Liver (tissue), 9 donors: ENCODE data around the gene BEST4. TPM values are rescaled to one million over a fixed set of nuclear protein-coding genes. Genes with fewer than 3 reads are reported as not detected.

Experiments
- DNase-seq: peaks from one replicate; pipeline ENCODE4 v3.0.0-alpha.2; 2017; ENCODE audit warnings: low spot score
- H3K27ac ChIP-seq, 2 donors: one replicate each; pipeline ENCODE4 v1.7.0; 2013; ENCODE audit warnings: inconsistent platforms in 2 of 2, low read length in 2 of 2, control low read depth in 1 of 2, low read depth in 1 of 2, mild to moderate bottlenecking in 1 of 2
- H3K27me3 ChIP-seq, 4 donors: one replicate each; pipeline versions ENCODE4 v1.6.1 to v1.7.0; 2013; ENCODE audit warnings: low read length in 3 of 4, inconsistent platforms in 1 of 4, mild to moderate bottlenecking in 1 of 4, moderate library complexity in 1 of 4; ENCODE audit not compliant: control insufficient read depth in 4 of 4, insufficient read depth in 4 of 4
- H3K36me3 ChIP-seq, 4 donors: one replicate each; pipeline versions ENCODE4 v1.6.1 to v1.7.0; 2013; ENCODE audit warnings: low read length in 3 of 4, mild to moderate bottlenecking in 3 of 4, low read depth in 1 of 4, moderate library complexity in 1 of 4; ENCODE audit not compliant: control insufficient read depth in 4 of 4, insufficient read depth in 3 of 4
- H3K4me1 ChIP-seq, 4 donors: one replicate each; pipeline versions ENCODE4 v1.6.1 to v1.7.0; 2013; ENCODE audit warnings: low read length in 3 of 4, mild to moderate bottlenecking in 3 of 4, moderate library complexity in 1 of 4; ENCODE audit not compliant: control insufficient read depth in 4 of 4, insufficient read depth in 4 of 4
- H3K4me3 ChIP-seq, 3 donors: one replicate each; pipeline versions ENCODE4 v1.6.1 to v1.7.0; 2013; ENCODE audit warnings: low read length in 3 of 3, control low read depth in 1 of 3, low read depth in 1 of 3, mild to moderate bottlenecking in 1 of 3
- H3K9ac ChIP-seq, 2 donors: one replicate each; pipeline ENCODE4 v1.7.0; 2013; ENCODE audit warnings: low read length in 2 of 2, mild to moderate bottlenecking in 2 of 2, moderate library complexity in 2 of 2, control low read depth in 1 of 2, low read depth in 1 of 2
- H3K9me3 ChIP-seq, 4 donors: one replicate each; pipeline versions ENCODE4 v1.6.1 to v1.7.0; 2013; ENCODE audit warnings: low read length in 3 of 4; ENCODE audit not compliant: control insufficient read depth in 4 of 4
- EGR1 ChIP-seq, 2 donors: IDR thresholded peaks; 2 replicates each; pipeline ENCODE4 v1.6.1; 2016 to 2018; ENCODE audit warnings: antibody characterized with exemption in 2 of 2, low read depth in 2 of 2
- FOXA2 ChIP-seq: IDR thresholded peaks from 2 replicates; pipeline ENCODE4 v1.6.1; 2016; ENCODE audit warnings: antibody characterized with exemption
- GABPA ChIP-seq, 2 donors: IDR thresholded peaks in 1 of 2; conservative IDR thresholded peaks in 1 of 2; 2 replicates each; pipeline ENCODE4 v1.6.1; 2016; ENCODE audit warnings: antibody characterized with exemption in 2 of 2, mild to moderate bottlenecking in 1 of 2, moderate library complexity in 1 of 2
- HNF4A ChIP-seq, 2 donors: conservative IDR thresholded peaks; 2 replicates each; pipeline ENCODE4 v1.6.1; 2016; ENCODE audit warnings: antibody characterized with exemption in 2 of 2, mild to moderate bottlenecking in 2 of 2
- NR2F2 ChIP-seq: IDR thresholded peaks from 2 replicates; pipeline ENCODE4 v1.6.1; 2016; ENCODE audit warnings: antibody characterized with exemption
- RAD21 ChIP-seq, 2 donors: IDR thresholded peaks; 2 replicates each; pipeline ENCODE4 v1.6.1; 2016; ENCODE audit warnings: antibody characterized with exemption in 2 of 2, mild to moderate bottlenecking in 2 of 2
- SP1 ChIP-seq: IDR thresholded peaks from 2 replicates; pipeline ENCODE4 v1.6.1; 2018; ENCODE audit warnings: antibody characterized with exemption, mild to moderate bottlenecking
- TAF1 ChIP-seq: conservative IDR thresholded peaks from 2 replicates; pipeline ENCODE4 v1.6.1; 2016; ENCODE audit warnings: antibody characterized with exemption, mild to moderate bottlenecking
- WGBS: extraction: QIAGEN DNeasy Blood & Tissue Kit; methylation state at CpG from one replicate; pipeline ENCODE4 v1.1.7; 2013; 5-methylcytosine and 5-hydroxymethylcytosine counted together
- polyA plus RNA-seq, 2 donors: library from polyadenylated mRNA; stranded (reverse) in 1 of 2; unstranded in 1 of 2; fragments of 200-250 nt in 1 of 2; fragments of >200 nt in 1 of 2; fragmentation: Nextera tagmentation in 1 of 2; extraction: Ambion mirVana in 1 of 2; gene quantifications; one replicate each; pipeline versions ENCODE4 v1.2.1 to v1.2.3, GENCODE V29; 2013 to 2015
- total RNA-seq, 2 donors: library from RNA; depleted of rRNA; stranded (reverse); fragments of >200 nt; gene quantifications; one replicate each; pipeline ENCODE4 v1.2.3, GENCODE V29; 2014
- TF ChIP-seq, protein P1 (sequence below): IDR thresholded peaks from 2 replicates; pipeline ENCODE4 v1.6.1; 2016; ENCODE audit warnings: antibody characterized with exemption, mild to moderate bottlenecking
- TF ChIP-seq, protein P2 (sequence below): fragments of 150-350 bp; IDR thresholded peaks from 2 replicates; pipeline ENCODE4 v1.5.1; 2017; ENCODE audit warnings: improper control_type of control experiment, low read depth, low read length; ENCODE audit not compliant: missing input control
- TF ChIP-seq, protein P3 (sequence below): IDR thresholded peaks from 2 replicates; pipeline ENCODE4 v1.6.1; 2016; ENCODE audit warnings: antibody characterized with exemption
- TF ChIP-seq, protein P4 (sequence below): IDR thresholded peaks from 2 replicates; pipeline ENCODE4 v1.6.1; 2016; ENCODE audit warnings: antibody characterized with exemption
- TF ChIP-seq, protein P5 (sequence below): IDR thresholded peaks from 2 replicates; pipeline ENCODE4 v1.6.1; 2016; ENCODE audit warnings: antibody characterized with exemption
- donor health status: healthy.
- donor health status: healthy.
- donor health status: healthy.
- donor health status: healthy.
- donor health status: healthy.

BEST4 gene
- total and polyA plus RNA-seq, 4 donors = 0.05 TPM; not detected in 3

DNA sequence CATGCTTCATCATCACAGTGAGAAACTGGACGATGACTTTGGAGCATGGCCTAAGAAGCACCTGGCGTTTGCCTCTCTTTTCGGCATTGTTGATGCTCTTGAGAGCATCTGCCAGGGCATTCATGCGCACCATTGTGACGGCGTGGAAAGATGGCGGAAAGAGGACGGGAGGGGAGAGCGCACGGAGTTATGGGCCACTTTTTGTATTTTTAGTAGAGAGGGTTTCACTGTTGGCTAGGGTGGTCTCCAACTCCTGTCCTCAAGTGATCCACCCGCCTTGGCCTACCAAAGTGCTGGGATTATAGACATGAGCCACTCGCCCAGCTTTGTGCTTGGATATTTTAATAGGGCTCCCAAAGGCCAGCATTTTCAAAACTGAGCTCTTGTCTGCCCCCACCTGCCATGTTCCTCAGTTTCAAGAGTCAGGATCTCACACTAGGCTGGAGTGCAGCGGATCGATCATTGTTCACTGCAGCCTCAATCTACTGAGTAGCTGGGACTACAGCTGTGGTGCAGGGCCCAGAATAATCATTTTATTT is 7.3 kb downstream of the BEST4 start (continued):
- TF ChIP-seq, protein P1, sequence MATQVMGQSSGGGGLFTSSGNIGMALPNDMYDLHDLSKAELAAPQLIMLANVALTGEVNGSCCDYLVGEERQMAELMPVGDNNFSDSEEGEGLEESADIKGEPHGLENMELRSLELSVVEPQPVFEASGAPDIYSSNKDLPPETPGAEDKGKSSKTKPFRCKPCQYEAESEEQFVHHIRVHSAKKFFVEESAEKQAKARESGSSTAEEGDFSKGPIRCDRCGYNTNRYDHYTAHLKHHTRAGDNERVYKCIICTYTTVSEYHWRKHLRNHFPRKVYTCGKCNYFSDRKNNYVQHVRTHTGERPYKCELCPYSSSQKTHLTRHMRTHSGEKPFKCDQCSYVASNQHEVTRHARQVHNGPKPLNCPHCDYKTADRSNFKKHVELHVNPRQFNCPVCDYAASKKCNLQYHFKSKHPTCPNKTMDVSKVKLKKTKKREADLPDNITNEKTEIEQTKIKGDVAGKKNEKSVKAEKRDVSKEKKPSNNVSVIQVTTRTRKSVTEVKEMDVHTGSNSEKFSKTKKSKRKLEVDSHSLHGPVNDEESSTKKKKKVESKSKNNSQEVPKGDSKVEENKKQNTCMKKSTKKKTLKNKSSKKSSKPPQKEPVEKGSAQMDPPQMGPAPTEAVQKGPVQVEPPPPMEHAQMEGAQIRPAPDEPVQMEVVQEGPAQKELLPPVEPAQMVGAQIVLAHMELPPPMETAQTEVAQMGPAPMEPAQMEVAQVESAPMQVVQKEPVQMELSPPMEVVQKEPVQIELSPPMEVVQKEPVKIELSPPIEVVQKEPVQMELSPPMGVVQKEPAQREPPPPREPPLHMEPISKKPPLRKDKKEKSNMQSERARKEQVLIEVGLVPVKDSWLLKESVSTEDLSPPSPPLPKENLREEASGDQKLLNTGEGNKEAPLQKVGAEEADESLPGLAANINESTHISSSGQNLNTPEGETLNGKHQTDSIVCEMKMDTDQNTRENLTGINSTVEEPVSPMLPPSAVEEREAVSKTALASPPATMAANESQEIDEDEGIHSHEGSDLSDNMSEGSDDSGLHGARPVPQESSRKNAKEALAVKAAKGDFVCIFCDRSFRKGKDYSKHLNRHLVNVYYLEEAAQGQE = no peak
- no peak for TF ChIP-seq NR2F2
- no peak for TF ChIP-seq RAD21 (IDR thresholded peaks at IDR 0.05)

DNA sequence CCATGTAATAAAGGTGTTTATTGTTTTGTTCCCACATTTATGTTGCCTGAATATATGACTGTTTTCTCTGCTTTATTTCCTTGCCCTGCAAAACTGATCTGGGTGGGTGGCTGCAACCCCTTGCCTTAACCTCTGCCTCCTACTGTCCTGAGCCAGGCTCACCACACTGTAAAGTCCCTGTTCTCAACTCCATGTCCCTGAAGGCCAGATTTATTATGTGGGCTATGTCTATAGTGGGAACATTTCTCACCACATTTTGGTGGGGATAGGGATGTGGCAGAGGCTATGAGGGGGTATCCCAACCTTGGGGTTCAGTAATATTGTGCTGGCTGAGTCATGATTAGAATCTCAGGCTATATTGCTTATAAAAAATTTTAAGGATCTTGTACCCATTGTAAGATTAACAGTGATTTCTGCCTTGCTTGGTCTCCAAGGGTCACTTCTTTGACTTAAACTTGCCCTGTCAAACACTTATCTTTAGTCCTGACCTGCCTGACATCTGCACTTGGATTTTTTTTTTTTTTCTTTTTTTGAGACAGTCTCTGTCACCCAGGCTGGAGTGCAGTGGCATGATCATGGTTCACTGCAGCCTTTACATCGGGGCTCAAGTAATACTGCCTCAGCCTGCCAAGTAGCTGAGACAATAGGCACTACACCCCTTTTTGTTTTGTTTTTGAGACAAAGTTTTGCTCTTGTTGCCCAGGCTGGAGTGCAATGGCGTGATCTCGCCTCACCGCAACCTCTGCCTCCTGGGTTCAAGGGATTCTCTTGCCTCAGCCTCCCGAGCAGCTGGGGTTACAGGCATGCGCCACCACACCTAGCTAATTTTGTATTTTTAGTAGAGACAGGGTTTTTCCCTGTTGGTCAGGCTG is 9.0 kb downstream of the BEST4 start:
- no peak overlapping the region for H3K4me3 ChIP-seq
- H3K4me1 ChIP-seq = peaks cover 2 to 19% (median 11%) of the 10 kb centered on the region in 4 donors
- 96% methylated on average over 6 of the region's 6 CpGs for WGBS
- no peak overlapping the region for H3K9ac ChIP-seq
- no peak overlapping the region for H3K27ac ChIP-seq
- H3K9me3 ChIP-seq = no peaks in the 10 kb centered on the region
- TF ChIP-seq SP1 = no peak
- TF ChIP-seq, protein P2, sequence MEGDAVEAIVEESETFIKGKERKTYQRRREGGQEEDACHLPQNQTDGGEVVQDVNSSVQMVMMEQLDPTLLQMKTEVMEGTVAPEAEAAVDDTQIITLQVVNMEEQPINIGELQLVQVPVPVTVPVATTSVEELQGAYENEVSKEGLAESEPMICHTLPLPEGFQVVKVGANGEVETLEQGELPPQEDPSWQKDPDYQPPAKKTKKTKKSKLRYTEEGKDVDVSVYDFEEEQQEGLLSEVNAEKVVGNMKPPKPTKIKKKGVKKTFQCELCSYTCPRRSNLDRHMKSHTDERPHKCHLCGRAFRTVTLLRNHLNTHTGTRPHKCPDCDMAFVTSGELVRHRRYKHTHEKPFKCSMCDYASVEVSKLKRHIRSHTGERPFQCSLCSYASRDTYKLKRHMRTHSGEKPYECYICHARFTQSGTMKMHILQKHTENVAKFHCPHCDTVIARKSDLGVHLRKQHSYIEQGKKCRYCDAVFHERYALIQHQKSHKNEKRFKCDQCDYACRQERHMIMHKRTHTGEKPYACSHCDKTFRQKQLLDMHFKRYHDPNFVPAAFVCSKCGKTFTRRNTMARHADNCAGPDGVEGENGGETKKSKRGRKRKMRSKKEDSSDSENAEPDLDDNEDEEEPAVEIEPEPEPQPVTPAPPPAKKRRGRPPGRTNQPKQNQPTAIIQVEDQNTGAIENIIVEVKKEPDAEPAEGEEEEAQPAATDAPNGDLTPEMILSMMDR = no peak
- no peak for TF ChIP-seq GABPA (IDR thresholded peaks at IDR 0.05 in 1 of 2, conservative IDR thresholded peaks at IDR 0.05 in 1 of 2)
- no peak for TF ChIP-seq EGR1 (IDR thresholded peaks at IDR 0.05; ENCODE audit: low read depth in 2 of 2)
- TF ChIP-seq, protein P3, sequence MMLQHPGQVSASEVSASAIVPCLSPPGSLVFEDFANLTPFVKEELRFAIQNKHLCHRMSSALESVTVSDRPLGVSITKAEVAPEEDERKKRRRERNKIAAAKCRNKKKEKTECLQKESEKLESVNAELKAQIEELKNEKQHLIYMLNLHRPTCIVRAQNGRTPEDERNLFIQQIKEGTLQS = no peak
- TF ChIP-seq, protein P4, sequence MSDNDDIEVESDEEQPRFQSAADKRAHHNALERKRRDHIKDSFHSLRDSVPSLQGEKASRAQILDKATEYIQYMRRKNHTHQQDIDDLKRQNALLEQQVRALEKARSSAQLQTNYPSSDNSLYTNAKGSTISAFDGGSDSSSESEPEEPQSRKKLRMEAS = no peak
- no peak for TF ChIP-seq TAF1
- no peak for TF ChIP-seq FOXA2
- TF ChIP-seq HNF4A (conservative IDR thresholded peaks at IDR 0.05) = no peak
- TF ChIP-seq, protein P5, sequence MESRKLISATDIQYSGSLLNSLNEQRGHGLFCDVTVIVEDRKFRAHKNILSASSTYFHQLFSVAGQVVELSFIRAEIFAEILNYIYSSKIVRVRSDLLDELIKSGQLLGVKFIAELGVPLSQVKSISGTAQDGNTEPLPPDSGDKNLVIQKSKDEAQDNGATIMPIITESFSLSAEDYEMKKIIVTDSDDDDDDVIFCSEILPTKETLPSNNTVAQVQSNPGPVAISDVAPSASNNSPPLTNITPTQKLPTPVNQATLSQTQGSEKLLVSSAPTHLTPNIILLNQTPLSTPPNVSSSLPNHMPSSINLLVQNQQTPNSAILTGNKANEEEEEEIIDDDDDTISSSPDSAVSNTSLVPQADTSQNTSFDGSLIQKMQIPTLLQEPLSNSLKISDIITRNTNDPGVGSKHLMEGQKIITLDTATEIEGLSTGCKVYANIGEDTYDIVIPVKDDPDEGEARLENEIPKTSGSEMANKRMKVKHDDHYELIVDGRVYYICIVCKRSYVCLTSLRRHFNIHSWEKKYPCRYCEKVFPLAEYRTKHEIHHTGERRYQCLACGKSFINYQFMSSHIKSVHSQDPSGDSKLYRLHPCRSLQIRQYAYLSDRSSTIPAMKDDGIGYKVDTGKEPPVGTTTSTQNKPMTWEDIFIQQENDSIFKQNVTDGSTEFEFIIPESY = no peak
- DNase-seq = no peak
- H3K27me3 ChIP-seq = no peaks in the 10 kb centered on the region
- H3K36me3 ChIP-seq = peaks cover 5 to 29% (median 18%) of the 10 kb centered on the region in 4 donors
